Heart left ventricle (tissue), 13 donors: ENCODE data around the gene AP2S1.

Experiments used
- POLR2A ChIP-seq, 2 donors: fragments of 450-650 bp; IDR thresholded peaks; one replicate each; pipeline ENCODE4 v1.6.1; 2017; ENCODE audit warnings: antibody characterized with exemption in 2 of 2, mild to moderate bottlenecking in 2 of 2, moderate library complexity in 2 of 2
- TF ChIP-seq, protein P1 (sequence below), 12 donors: fragments of 200-600 bp; sonication (generic) in 4 of 12; IDR thresholded peaks; one replicate each; pipeline versions ENCODE4 v1.5.0 to v1.8.0; 2018 to 2022; ENCODE audit warnings: antibody characterized with exemption in 12 of 12, mild to moderate bottlenecking in 5 of 12
- donor health status: ischemic (EF 13 %, LVEDD 7.1; RV severe dilation, severe dysfunction).
- donor health status: DM: no; HTN: yes; CAD: no.
- donor health status: DM: no; HTN: no; CAD: no.
- donor health status: ischemic (EF 25% LVEDD 6.9; RV normal size, moderate dysfunction).
- donor health status: ischemic (EF 25% LVEDD 5.7; RV mildly dilated, moderate dysfunction).
- donor health status: ischemic (EF 35%, LVEDD 5.7; RV mildly dilated, moderate dysfunction).
- donor health status: nonischemic (EF 11% LVEDD 7.7; RV severe dilation, severe dysfunction).
- donor health status: DM: yes; HTN: yes; CAD: no.
- donor health status: PGD.
- donor health status: ischemic (EF 29% LVEDD 5.4; RV normal size, mild dysfunction).
- donor health status: nonischemic (EF 23%, LVEDD 6.1; RV moderate dilation, normal function).

DNA sequence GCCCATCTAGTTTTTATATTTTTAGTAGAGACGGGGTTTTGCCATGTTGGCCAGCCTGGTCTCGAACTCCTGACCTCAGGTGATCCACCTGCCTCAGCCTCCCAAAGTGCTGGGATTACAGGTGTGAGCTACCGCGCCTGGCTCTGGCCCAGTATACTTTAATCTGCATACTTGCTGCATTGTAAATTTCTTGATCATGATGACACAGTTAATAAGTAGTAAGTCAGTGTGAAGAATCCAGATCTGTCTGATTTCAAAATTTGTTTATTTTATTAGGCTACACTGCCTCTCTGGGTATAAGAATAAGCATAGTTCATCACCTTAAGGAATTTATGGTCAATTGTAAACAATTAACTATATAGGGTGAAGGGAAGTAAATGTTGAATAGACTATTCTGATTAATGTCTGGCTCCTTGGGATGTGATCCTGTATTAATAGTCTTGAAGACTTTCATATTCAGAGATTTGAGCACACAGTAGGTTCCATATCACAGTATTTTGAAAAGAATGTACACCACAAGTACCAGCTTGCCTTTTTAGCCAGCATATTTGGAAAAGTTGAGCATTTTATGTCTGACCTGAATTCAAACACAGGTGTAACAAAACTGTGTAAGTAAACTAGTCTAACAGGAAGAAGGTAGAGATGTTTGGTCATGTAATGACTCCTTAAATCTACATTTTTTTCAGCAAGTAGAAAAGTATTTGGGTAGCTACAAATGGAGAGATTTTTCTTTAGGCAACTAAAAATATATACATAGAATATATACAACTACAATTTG is 17.6 kb upstream of the AP2S1 start:
- TF ChIP-seq, protein P1, sequence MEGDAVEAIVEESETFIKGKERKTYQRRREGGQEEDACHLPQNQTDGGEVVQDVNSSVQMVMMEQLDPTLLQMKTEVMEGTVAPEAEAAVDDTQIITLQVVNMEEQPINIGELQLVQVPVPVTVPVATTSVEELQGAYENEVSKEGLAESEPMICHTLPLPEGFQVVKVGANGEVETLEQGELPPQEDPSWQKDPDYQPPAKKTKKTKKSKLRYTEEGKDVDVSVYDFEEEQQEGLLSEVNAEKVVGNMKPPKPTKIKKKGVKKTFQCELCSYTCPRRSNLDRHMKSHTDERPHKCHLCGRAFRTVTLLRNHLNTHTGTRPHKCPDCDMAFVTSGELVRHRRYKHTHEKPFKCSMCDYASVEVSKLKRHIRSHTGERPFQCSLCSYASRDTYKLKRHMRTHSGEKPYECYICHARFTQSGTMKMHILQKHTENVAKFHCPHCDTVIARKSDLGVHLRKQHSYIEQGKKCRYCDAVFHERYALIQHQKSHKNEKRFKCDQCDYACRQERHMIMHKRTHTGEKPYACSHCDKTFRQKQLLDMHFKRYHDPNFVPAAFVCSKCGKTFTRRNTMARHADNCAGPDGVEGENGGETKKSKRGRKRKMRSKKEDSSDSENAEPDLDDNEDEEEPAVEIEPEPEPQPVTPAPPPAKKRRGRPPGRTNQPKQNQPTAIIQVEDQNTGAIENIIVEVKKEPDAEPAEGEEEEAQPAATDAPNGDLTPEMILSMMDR (IDR thresholded peaks at IDR 0.05) = no peak
- TF ChIP-seq POLR2A (IDR thresholded peaks at IDR 0.05) = no peak
